HG03378 (cell line): ENCODE data around the gene DDX19B.
"Not testable (repeated sequence)": the region's sequence is repeated elsewhere in the genome, so short reads cannot be mapped to it uniquely, and the experiment has no call there.

ENCODE experiments used
- ATAC-seq: cut with Tn5 transposase; IDR thresholded peaks from one replicate; pipeline ENCODE4 v1.9.1; 2021; ENCODE audit warnings: mild to moderate bottlenecking, moderate library complexity; ENCODE audit not compliant: unreplicated experiment

Gene DDX19B

DNA sequence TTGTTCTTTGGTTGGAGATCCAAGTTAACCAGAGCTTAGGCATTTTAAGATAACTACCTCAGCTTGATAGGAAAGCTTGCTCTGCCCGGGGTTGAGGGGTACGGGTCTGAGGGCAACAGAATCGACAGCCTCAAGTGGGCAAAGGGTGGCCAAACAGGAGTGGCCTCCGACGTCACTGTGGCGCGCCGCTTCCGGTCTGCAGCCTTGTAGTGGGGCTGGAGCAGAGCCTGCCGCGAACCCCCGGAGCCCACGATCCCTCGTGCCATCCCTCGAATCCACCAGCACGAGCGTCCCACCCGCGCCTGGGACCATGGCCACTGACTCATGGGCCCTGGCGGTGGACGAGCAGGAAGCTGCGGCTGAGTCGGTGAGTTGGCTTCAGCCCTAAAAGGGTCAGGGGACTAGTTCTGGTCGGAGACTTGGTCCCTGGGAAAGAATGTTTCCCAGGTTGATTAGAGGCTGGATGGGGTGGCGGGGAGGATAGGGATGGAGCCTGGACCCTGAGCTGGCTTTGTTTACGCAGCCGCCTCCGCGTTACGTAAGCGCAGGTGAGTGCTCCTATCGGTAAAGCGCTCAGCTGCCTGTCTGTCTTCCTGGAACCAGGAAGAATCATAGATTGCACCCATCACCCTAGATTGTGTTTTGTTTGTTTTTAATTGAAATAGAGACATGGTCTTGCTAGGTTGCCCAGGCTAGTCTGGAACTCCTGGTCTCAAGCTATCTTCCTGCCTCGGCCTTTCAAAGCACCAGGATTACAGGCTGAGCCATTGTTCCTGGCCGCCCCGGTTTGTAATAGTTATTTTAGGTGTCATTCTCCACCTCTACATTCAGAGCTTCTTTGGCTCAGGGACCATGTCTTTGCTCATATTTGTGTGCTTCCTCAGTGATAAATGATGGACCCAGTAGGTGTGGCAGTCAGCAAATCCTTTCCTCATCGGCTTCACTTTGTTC lies at the start of gene DDX19B:
Gene DDX19B (plus strand): TSS at position 199 of the 951 bp plus-strand sequence. CDS start 112 bp downstream, at position 311.
- ATAC-seq = peak; percentile 59

DNA sequence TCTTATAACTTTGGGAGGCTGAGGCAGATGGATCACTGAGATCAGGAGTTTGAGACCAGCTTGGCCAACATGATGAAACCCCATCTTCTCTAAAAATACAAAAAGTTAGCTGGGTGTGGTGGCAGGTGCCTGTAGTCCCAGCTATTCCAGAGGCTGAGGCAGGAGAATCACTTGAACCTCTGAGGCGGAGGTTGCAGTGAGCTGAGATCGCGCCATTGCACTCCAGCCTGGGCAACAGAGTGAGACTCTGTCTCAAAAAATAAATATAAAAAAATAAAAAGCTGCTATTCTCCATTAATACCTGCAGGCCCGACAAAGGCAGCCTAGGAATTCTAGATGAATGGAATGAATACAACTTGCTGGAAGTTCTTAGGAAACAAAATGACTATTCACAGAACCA lies 49.3 kb upstream of the DDX19B start:
- ATAC-seq = not testable (repeated sequence)

DNA sequence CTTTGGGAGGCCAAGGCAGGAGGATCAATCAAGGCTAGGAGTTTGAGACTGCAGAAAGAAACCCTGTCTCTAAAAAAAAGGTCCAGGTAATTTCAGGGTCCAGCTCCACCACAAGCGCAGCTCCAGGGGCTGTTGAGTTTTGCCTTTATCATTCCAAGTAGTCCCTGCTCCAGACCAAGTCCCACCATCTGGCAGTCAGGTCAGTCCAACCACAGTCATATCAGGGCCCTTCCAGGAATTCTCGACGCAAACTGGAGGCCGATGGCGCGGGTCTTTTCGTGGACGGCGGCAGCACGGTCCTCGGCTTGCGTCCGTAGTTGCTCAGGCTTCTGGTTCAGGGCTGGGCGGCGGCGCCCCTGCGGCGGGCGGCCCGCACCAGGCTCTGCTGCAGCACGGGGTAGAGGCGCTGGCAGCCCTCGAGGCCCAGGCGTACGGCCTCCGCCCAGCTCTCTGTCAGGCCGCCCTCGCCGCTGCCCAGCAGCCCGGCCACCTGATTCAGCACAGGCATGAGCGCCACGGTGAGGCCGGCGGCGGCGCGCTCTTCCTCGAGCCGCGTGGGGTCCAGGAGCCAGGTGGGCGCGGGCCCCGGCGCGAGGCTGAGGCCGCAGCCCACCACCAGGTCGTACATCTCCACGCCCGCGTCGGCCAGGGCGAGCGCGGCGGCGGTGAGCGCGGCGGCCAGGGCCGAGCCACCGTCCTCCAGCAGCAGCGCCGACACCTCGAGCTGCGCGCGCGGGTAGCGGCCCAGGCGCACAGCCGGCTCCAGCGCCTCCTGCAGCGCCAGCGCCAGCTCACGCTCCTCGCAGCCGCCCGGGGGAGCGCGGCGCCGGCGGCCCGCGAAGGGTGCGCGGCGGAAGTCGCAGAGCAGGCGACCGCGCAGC lies 48.0 kb upstream of the DDX19B start:
- peak; percentile 30 for ATAC-seq

DNA sequence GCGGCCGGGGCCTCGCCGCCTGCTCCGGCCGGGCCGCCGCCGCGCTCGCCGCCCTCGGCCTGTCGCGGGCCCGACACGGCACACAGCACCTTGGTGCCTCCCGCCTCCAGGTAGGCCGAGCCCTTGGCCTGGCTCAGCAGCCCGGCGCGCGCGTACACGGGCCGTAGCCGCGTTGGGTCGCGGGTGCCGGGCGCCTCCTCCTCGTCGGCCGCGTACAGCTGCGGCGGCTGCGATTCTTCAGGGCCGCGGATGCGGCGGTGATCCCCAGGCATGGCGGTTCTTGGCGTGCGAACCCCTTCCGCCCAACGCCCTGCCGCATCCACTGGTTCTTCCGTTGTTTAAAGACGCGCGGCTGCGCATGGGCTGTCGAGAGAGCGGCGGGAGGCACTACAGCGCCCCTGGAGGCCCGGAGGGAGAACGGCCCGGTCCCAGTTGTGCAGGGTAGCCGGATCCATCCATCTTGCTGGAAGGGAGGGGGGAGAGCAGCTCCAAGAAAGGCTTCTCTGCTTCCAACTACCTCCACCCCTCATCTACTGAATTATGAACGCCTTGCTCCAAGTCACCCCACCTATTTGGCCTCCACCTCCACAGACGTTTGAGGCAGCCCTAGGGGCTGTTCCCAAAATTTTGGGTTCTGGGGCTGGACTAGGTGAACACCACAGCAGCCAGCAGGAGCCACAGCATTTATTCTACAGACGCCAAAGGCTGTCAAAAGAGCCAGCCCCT lies 47.2 kb upstream of the DDX19B start, which contains the start of gene EXOSC6:
Gene EXOSC6 (minus strand): TSS at position 312 of the 726 bp plus-strand sequence. CDS start 40 bp downstream, at position 272.
- peak; percentile 72 for ATAC-seq

DNA sequence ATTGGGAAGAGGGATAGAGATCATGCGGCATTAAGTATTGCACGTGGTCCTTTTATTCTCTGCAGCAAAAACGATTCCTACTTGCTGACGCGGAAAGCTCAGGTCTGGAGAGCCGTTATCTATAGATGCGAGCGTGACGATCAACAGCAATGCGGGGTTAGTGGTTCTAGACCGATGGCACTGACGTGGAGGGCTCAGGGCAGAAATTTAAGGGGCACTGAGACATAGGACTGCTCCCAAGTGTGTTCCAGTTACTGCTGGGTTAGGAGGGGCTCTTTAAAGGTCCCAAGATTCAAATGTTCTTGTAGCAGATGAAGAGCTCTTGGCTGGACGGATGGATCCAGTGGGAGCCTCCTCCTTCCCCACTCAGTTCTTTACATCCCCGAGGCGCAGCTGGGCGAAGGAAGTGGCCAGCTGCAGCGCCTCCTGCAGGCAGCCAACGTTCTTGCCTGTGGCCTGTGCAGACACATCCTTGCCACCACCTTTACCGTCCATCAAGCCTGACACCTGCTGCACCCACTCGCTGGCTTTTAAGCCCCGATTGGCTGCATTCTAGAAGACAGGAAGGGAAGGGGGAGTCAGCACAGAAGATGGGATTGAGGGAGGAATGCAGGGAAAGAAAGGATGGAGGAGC lies 46.5 kb upstream of the DDX19B start:
- ATAC-seq = no peak

DNA sequence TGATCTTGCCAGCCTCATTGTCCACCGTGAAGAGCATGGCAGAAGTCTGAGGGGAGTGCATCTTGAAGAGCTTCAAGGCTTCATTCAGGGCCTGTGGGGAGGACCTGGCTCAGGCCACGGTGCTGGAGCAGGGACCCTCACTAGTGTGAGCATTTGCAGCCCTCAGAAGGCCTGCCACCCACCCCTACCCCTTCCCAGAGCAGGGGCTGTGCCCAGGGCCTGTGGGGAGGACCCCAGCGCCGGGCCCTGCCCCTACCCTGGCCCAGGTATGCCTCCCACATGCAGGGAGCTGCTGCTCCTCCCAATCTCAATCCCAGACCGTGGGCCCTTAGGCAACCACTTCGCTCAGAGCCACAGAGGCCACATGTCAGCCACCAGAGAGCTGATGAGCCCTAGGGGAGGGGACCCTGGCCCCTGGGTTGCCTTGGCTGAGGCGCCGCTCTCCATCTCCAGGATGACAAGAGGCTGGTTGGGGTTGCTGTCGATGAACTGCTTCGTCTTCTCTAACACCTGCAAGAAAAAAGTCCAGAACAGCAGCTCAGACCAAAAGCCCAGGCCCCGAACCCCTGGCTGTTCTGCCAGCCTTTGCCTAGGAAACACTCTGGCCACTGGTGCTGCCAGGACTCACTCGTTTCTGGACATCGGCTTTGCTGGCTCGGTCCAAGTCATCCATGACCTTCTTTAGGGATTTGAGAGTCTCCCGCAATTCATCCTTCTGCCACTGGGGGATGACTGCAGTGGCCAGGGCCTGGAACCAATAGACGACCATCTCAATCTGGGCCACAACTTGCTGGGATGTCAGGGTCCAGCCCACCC lies 45.5 kb upstream of the DDX19B start:
- no peak for ATAC-seq

DNA sequence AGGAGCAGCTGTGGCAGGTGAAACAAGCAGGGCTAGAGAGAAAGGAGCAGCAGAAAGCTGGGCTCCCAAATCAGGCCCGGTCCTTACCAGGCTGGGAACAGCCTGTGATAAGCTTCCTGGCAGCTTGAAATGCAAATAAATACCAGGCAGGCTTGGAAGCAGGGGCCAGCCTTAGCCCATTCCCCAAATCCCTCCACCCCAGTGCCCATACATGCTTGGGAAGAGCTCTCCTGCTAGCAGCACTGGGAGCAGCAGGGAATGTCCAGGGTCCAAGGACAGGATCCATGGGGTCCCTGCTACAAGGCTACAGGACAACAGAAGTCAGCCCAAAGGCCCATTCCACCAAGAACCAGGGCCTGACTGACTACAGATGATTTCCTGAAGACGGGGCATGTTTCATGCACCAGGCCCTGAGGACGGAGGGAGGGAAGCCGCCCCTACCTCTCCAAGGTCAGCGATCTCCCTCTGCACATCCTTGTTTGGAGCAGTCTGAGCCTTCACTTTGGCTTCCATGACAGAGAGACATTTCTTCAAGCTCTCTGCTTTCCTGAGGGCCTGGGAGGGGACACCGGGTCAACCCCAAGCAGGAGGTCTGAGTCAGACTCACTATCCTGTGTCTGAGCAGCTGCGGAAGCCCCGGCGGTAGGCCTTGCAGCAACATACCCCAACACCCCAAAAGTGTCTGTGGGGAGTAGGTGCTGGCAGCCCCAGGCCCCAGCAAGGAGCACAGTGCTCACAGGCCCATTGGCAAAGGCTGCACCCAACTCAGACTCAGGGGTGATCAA lies 44.6 kb upstream of the DDX19B start:
- no peak for ATAC-seq

DNA sequence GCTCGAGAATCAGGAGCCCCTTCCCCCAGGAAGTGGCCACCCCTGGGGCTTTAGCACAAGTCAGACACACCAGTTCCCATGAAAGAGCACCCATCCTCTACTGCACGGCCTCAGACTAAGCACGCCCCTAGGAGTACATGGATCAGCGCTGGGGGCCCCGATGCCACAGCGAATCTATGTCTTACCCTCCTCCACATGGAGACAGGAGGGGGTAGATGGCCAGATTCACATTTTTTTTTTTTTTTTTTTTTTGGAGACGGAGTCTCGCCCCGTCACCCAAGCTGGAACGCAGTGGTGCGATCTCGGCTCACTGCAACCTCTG lies 44.1 kb upstream of the DDX19B start:
- no peak for ATAC-seq

DNA sequence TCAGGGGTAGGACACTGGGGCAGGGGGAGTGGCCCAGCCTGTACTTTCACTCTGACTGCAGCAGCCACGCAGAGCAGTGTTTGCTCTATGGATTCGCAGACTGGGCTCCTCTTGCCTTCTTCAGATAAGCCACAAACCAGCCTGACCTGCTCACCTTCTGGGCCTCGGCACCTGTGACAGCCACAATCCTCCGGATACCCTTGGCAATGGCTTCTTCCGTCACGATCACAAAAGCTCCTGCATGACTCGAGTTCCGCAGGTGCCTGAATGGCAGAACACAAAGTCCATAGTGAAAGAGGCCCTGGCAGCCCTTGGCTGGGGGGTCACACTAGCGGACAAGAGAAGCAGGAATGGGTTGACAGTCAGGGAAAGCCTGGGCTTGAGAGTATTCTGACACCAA lies 43.4 kb upstream of the DDX19B start:
- no peak for ATAC-seq

DNA sequence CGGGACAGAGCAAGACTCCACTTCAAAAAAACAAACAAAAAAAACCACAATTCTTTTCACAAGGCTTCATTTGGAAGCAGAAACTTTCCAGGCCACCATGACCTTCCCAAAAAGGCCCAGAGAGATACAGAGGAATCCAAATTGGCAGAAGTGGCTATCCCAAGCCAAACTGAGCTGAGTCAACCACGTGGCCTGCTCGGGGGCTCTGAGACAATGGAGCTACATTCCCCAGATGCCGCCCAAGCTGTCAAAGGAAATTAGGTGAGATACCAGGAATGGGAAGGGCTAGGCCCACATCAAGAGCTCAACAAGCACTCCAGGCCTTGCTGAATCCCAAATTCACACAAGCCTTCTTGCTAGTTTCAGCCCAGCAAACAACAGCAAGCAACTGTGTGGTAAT lies 41.6 kb upstream of the DDX19B start:
- no peak for ATAC-seq

DNA sequence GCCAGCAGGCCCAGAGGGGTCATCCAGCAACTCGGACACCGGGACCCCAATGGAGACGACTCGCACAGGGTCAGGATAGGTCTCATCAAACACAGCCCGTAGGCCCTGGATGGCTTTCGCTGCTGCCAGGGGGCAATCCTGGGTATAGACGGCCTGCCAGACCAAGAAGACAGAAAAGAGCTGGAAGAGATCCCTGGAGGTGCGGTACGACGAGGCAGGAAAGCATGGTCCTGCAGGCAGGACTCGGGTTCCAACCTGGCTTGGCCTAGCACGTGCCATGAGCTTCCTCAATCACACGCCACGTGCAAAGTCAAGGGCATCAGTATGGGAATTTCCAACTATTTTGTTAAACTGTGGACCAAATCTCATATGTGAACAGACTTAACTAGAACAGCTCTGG lies 40.9 kb upstream of the DDX19B start:
- ATAC-seq = no peak

DNA sequence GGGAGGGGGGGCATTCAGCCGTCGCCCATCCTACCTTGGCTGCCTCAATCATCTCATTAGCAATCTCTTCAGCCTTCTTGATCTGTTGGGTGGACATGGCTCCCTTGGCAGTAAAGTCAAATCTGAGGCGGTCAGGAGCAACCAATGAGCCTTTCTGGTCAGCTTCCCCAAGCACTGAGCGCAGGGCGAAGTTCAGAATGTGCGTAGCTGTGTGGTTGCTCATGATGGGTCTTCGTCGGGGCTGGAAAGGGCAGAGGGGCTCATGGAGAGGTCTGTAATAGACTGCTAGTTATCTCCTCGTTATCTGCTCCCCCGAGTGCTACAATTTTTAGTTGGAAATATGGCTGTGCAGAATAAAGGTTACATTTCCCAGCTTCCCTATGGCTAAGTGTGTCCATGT lies 40.0 kb upstream of the DDX19B start:
- no peak for ATAC-seq

DNA sequence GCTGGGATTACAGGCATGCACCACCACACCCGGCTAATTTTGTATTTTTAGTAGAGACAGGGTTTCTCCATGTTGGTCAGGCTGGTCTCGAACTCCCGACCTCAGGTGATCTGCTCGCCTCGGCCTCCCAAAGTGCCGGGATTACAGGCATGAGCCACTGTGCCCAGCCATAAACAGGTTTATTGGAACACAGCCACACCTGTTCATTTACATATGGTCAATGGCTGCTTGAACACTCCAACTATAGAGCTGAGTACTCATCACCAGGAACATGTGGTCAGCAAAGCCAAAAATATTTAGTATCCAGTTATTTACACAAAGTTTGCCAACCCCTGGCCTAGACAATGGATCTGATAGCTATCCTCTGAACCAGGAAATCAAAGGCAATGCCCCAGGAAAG lies 39.1 kb upstream of the DDX19B start:
- not testable (repeated sequence) for ATAC-seq

DNA sequence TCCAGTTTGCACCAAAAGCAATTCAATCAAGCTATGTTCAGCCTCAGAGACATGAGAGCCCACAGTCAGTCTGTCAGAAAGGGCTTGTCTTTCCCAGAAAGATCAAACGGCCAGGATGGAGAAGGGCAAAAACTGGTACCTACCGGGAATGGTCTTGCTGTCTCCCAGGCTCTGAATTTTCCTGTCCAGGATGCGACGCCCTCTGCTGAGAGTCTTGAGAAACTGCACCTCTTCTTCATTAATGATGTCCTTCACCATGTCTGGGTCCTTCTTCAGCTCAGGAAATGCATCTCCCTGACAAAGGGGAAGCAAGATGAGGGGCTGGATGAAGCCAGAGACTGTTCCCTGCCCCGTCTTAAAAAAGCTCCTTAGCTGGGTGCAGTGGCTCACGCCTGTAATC lies 31.5 kb upstream of the DDX19B start:
- ATAC-seq = no peak

DNA sequence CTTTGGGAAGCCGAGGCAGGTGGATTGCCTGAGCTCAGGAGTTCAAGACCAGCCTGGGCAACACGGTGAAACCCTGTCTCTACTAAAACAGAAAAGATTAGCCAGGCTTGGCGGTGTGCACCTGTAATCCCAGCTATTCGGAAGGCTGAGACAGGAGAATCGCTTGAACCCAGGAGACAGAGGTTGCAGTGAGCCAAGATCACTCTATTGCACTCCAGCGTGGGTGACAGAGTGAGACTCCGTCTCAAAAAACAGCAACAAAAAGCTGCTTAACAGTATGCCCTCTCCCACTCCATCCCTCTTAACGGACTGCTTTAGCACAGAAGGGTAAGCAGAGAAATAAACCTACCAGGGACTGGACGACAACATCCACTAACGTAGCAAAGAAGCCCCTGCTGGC lies 31.1 kb upstream of the DDX19B start:
- not testable (repeated sequence) for ATAC-seq

DNA sequence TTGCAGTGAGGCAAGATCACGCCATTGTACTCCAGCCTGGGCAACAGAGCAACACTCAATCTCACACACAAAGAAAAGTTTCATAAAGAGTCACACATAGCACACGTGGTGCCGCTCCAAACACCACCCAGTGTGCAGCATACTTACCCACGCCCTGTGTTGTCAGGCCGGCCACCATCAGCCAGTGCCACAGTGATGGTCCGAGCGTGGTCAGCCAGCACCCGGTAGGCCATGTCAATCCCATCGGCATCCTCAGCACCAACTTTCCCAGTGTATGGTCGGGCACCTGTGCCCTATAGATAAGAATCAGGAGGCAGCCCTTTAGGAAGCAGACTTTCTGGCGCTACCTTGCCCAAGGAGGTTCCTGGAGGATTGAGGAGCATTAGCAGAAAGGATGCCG lies 29.5 kb upstream of the DDX19B start:
- ATAC-seq = no peak

DNA sequence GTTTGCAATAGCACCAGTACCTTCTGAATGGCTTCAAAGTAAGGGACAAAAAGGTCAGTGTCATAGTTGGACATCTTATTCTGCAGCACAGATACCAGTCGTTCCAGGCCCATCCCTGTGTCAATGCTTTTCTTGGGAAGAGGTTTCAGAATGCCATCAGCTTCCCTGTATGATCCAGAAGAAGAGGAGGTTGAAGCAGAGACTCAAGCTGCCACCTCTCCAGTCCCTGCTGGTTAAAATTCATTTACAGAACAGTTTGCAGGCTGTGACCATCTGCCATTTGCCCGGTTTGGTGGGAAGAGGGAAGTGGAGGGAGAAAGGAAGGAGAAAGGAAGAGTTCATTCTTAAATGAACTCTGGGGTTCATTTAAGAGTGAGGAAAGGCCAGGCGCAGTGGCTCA lies 28.8 kb upstream of the DDX19B start:
- ATAC-seq = no peak

DNA sequence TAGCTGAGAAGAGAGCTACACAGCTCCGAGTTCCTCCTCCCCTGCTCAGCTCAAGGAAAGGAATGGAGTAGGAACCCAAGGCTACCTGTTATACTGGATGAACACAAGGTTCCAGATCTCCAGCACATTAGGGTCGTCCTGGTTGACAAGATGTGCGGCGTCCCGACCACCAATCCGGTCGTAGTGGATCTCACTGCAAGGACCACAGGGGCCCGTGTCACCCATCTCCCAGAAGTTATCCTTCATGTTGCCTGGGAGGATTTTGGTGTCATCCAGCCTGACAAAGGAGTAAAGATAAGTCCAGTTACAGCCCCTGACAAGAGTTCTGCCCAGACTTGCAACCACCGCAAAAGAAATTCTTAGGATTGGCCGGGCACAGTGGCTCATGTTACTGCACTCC lies 27.3 kb upstream of the DDX19B start:
- no peak for ATAC-seq

DNA sequence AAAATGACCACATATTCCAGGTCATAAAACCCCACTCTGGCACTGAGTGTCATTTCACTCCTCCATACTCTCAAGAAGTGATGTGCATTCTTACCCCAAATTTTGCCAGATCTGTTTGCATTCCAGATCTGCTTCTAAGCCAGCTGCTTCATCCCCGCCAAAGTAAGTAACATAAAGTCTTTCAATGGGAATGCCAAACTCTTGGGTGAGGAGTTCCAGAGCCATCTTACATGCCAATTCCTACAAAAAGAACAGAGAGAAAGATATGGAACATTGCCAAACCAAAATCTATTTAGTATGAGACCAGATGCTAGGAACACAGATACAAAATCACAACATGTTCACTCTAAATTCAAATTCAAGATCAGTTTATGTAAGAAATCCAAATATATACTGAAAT lies 22.6 kb upstream of the DDX19B start:
- no peak for ATAC-seq
